H1 (cell line): ENCODE data around the gene FBXO44. TPM values are rescaled to one million over a fixed set of nuclear protein-coding genes. Genes with fewer than 3 reads are reported as not detected.

Experiments
- ATF2 ChIP-seq: IDR thresholded peaks from 2 replicates; pipeline ENCODE4 v1.6.1; 2012; ENCODE audit warnings: low read length, inconsistent platforms
- NANOG ChIP-seq: IDR thresholded peaks from 2 replicates; pipeline ENCODE4 v1.6.1; 2011; ENCODE audit warnings: low read length, low read depth, mild to moderate bottlenecking, inconsistent platforms; ENCODE audit not compliant: insufficient read depth, poor library complexity, severe bottlenecking
- POLR2A ChIP-seq, 2 experiments: IDR thresholded peaks; 1 replicate in 1 of 2; 2 replicates in 1 of 2; pipeline ENCODE4 v1.6.1; 2011; ENCODE audit warnings: low read depth in 2 of 2, low read length in 2 of 2, mild to moderate bottlenecking in 2 of 2; ENCODE audit errors: control extremely low read depth in 1 of 2
- RBBP5 ChIP-seq: IDR thresholded peaks from 2 replicates; pipeline ENCODE4 v1.7.1; 2012; ENCODE audit warnings: low read depth, mild to moderate bottlenecking, inconsistent platforms, low read length, moderate library complexity, borderline replicate concordance
- polyA plus RNA-seq, 7 experiments: library from polyadenylated mRNA; depleted of rRNA in 3 of 7; stranded (reverse) in 5 of 7; unstranded in 2 of 7; fragments of >200 nt in 5 of 7; fragments of 200-250 nt in 2 of 7; gene quantifications; 1 replicate in 5 of 7; 2 replicates in 1 of 7; 4 replicates in 1 of 7; pipeline versions ENCODE4 v1.2.1 to v1.2.3, GENCODE V29; 2011 to 2013; ENCODE audit warnings: missing spikeins in 2 of 7, mixed read lengths in 2 of 7
- total RNA-seq: library from RNA; stranded (reverse); fragmentation: NEBNext Ultra II Directional; extraction: Animal tissue kit (Norgen Biotek cat#: 25700); gene quantifications from 2 replicates; pipeline ENCODE4 v1.2.1, GENCODE V29; 2021

The FBXO44 gene
- total and polyA plus RNA-seq, 2 of the 8 experiments (the other 6 are each of a cell fraction or from before 2014, with no cell fraction given): 27.0 to 27.2 TPM

GRCh38 chr1:11657654-11658053 is 3.0 kb downstream of the FBXO44 start (continued):
- TF ChIP-seq ATF2 (no peak), NANOG (no peak), RBBP5 (no peak), POLR2A (IDR thresholded peaks at IDR 0.05; ENCODE audit: control extremely low read depth in 1 of 2, low read depth in 2 of 2, low read length in 2 of 2) (no peak)
